ENCODE measurements around the gene CA14. TPM values are rescaled to one million over a fixed set of nuclear protein-coding genes. Genes with fewer than 3 reads are reported as not detected.

CA14 gene
- total RNA-seq, 2 experiments from 2014 or later, result not detected

DNA sequence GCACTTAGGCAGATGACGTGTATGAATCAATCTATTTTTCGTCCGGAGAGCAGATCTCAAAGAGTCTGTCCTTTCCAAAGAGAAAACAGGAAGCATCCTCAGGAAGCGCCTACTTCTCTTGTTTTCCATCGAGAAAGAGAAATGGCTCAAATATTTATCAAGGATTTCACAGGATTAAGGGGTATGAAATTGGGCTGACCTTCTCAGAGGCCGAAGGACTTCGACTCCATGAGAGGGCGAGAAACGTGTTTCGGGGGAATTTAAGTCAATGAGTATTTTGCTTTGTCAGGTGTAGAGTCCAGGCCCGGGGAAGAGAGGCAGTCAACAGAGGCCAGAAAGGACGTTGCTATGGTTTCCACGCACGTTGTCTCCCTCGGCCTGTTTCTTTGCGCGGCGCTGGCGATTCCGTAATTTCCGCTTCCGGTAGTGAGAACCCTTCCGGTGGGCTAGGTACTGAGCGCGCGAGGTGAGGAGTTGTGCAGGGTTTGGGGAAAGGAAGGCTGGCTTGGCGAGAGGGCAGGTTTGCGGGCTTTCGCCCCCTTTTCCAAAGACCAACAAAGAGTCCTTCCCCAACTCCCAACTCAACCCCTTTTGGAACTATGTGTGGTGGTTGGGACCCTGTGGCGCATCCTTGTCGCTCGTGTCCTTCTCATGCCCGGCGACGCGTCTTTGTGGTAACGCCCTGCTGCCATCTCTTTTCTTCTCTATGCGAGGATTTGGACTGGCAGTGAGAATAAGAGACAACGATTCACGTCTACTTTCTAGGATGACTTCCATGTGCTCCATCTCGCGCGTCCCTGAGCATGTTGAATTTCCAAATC is 36.1 kb downstream of the CA14 start, which contains the start of gene MRPS21:
Gene MRPS21, plus strand, starts transcription at position 429 of the 821 bp plus-strand sequence. CDS start 506 bp downstream, outside the sequence.
- intact Hi-C loops (cut with DNase I, micrococcal nuclease), result loop anchor here in 1 of 2 experiments (1.0 to 5.0 kb wide), 4 partner anchors 11 to 69 kb away; partner anchors contain the start of genes APH1A, CIART, PRPF3 and RPRD2
- CTCF ChIA-PET, result no interaction called here
- peak within 1 kb of the TSS; percentile 96 for H3K27ac Mint-ChIP-seq

DNA sequence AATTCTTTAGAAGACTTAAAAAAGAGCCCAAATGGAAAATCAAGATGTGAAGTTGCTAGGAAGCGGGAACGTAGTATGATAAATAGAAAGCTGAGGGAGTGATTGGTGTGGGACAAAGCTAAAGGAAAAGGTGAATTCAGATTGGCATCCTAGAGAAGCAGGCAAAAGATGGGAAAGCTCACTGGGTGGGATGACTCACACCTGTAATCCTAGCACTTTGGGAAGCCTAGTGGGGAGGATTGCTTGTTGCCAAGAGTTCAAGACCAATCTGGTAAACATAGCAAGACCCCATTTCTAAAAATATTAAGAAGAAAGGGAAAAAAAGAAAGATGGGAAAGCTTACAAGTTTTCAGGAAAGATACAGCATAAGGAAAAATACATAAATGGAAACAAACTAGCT is 37.9 kb downstream of the CA14 start:
- TF ChIP-seq, protein P1, sequence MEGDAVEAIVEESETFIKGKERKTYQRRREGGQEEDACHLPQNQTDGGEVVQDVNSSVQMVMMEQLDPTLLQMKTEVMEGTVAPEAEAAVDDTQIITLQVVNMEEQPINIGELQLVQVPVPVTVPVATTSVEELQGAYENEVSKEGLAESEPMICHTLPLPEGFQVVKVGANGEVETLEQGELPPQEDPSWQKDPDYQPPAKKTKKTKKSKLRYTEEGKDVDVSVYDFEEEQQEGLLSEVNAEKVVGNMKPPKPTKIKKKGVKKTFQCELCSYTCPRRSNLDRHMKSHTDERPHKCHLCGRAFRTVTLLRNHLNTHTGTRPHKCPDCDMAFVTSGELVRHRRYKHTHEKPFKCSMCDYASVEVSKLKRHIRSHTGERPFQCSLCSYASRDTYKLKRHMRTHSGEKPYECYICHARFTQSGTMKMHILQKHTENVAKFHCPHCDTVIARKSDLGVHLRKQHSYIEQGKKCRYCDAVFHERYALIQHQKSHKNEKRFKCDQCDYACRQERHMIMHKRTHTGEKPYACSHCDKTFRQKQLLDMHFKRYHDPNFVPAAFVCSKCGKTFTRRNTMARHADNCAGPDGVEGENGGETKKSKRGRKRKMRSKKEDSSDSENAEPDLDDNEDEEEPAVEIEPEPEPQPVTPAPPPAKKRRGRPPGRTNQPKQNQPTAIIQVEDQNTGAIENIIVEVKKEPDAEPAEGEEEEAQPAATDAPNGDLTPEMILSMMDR (IDR thresholded peaks at IDR 0.05), result no peak
- intact Hi-C loops (cut with DNase I, micrococcal nuclease), result no loop called here
- POLR2A ChIA-PET, result interaction anchor here (1.4 kb wide), 1 partner anchor 26 kb away, joined by 3 read pairs; the partner anchor contains the start of gene APH1A
- H3K27me3 ChIP-seq (ENCODE audit: control insufficient read depth in 1 of 2, insufficient read depth in 2 of 2, low read length in 2 of 2), result no peaks in the 10 kb centered on the region
- no peaks in the 10 kb centered on the region for H3K9me3 ChIP-seq (ENCODE audit: control insufficient read depth in 1 of 2, insufficient read depth in 1 of 2, low read length in 2 of 2)
- H3K4me3 ChIP-seq (ENCODE audit: low read length), result no peak overlapping the region
- Mint-ChIP-seq H3K4me3 (peak overlapping the region; percentile 9), H3K27ac (peak overlapping the region; percentile 26), H3K4me1 (ENCODE audit: low read depth) (peaks cover 23% of the 10 kb centered on the region), H3K27me3 (no peaks in the 10 kb centered on the region), H3K9me3 (no peaks in the 10 kb centered on the region), H3K36me3 (ENCODE audit: low read depth) (peaks cover 58% of the 10 kb centered on the region)
- ATAC-seq (ENCODE audit: poor library complexity), result no peak
- DNase-seq, result no peak
- H3K27ac ChIP-seq (ENCODE audit: low read depth in 1 of 2, low read length in 2 of 2), result no peak overlapping the region
- peaks cover 19% of the 10 kb centered on the region for H3K4me1 ChIP-seq (ENCODE audit: insufficient read depth, low read length)
- H3K36me3 ChIP-seq (ENCODE audit: insufficient read depth, low read length), result peaks cover 19% of the 10 kb centered on the region
- CTCF ChIA-PET, result interaction anchor here (0.8 to 0.9 kb wide), 2 partner anchors 14 to 40 kb away, joined by 3 read pairs; no protein-coding TSS in a partner anchor

More for the DNA sequence above, 36.1 kb downstream of the CA14 start, which contains the start of gene MRPS21:
- Mint-ChIP-seq H3K4me3 (peak within 1 kb of the TSS; percentile 92), H3K36me3 (ENCODE audit: low read depth) (peaks cover 41% of the 10 kb centered on the region), H3K27me3 (no peaks in the 10 kb centered on the region), H3K4me1 (ENCODE audit: low read depth) (peaks cover 23% of the 10 kb centered on the region), H3K9me3 (no peaks in the 10 kb centered on the region)
- Histone ChIP-seq H3K4me1 (ENCODE audit: insufficient read depth, low read length) (peaks cover 19% of the 10 kb centered on the region), H3K27ac (ENCODE audit: low read depth in 1 of 2, low read length in 2 of 2) (peak within 1 kb of the TSS; percentile 78 to 95), H3K4me3 (ENCODE audit: low read length) (peak within 1 kb of the TSS; percentile 80), H3K27me3 (ENCODE audit: control insufficient read depth in 1 of 2, insufficient read depth in 2 of 2, low read length in 2 of 2) (no peaks in the 10 kb centered on the region), H3K9me3 (ENCODE audit: control insufficient read depth in 1 of 2, insufficient read depth in 1 of 2, low read length in 2 of 2) (no peaks in the 10 kb centered on the region), H3K36me3 (ENCODE audit: insufficient read depth, low read length) (peaks cover 13% of the 10 kb centered on the region)
- DNase-seq (peak; percentile 73 to 95 (median 80)), ATAC-seq (ENCODE audit: poor library complexity) (peak; percentile 95)
- POLR2A ChIA-PET, result no interaction called here
- TF ChIP-seq, protein P1 (IDR thresholded peaks at IDR 0.05), result no peak

DNA sequence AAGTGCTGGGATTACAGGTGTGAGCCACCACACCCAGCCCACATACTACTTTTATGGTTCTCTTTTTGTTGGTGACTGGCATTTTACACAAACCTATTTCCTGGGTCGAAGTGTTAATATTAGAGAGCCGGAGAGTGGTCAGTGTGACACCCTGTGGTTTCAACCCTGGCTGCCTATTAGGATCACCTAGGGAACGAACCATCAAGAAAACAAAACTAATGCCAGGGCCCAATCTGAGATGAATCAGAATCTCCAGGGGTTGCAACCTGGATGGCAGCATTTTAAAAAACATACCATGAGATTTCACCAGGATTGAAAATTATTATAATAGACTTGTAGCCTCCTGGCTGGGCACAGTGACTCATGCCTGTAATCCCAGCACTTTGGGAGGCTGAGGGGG is 42.1 kb downstream of the CA14 start:
- no peaks in the 10 kb centered on the region for H3K9me3 Mint-ChIP-seq
- H3K4me1 ChIP-seq (ENCODE audit: insufficient read depth, low read length), result peaks cover under 1% of the 10 kb centered on the region
- H3K36me3 ChIP-seq (ENCODE audit: insufficient read depth, low read length), result peaks cover 40% of the 10 kb centered on the region
- H3K36me3 Mint-ChIP-seq (ENCODE audit: low read depth), result peaks cover 70% of the 10 kb centered on the region
- H3K27me3 Mint-ChIP-seq, result no peaks in the 10 kb centered on the region
- intact Hi-C loops (cut with DNase I, micrococcal nuclease), result no loop called here
- ATAC-seq (ENCODE audit: poor library complexity) (no peak), DNase-seq (no peak)
- no peak overlapping the region for H3K27ac ChIP-seq (ENCODE audit: low read depth in 1 of 2, low read length in 2 of 2)
- no peak overlapping the region for H3K4me3 ChIP-seq (ENCODE audit: low read length)
- no peaks in the 10 kb centered on the region for H3K9me3 ChIP-seq (ENCODE audit: control insufficient read depth in 1 of 2, insufficient read depth in 1 of 2, low read length in 2 of 2)
- CTCF ChIA-PET, result interaction anchor here (0.9 kb wide), 1 partner anchor 44 kb away, joined by 3 read pairs; no protein-coding TSS in a partner anchor
- peaks cover 11% of the 10 kb centered on the region for H3K4me1 Mint-ChIP-seq (ENCODE audit: low read depth)
- H3K27ac Mint-ChIP-seq, result no peak overlapping the region
- no peaks in the 10 kb centered on the region for H3K27me3 ChIP-seq (ENCODE audit: control insufficient read depth in 1 of 2, insufficient read depth in 2 of 2, low read length in 2 of 2)
- TF ChIP-seq, protein P1 (IDR thresholded peaks at IDR 0.05), result no peak
- no peak overlapping the region for H3K4me3 Mint-ChIP-seq
- POLR2A ChIA-PET, result interaction anchor here (1.0 kb wide), 1 partner anchor 64 kb away, joined by 5 read pairs; the partner anchor contains the start of gene RPRD2

Measured in CD4-positive, alpha-beta T cell (primary cell).